Neural progenitor cell (in vitro differentiated cells): ENCODE data around the gene CCDC183. TPM values are rescaled to one million over a fixed set of nuclear protein-coding genes. Genes with fewer than 3 reads are reported as not detected.

Source experiments
- DNase-seq: peaks from one replicate; pipeline ENCODE4 v3.0.0-alpha.2; 2016; ENCODE audit warnings: low spot score
- H2AFZ ChIP-seq: fragments of 200-600 bp; sonication (generic); replicated peaks from 2 replicates; pipeline ENCODE4 v1.6.1; 2016; ENCODE audit warnings: antibody characterized with exemption
- H3F3A ChIP-seq: fragments of 200-600 bp; sonication (generic); 2 replicates; pipeline ENCODE4 v1.6.1; 2016; ENCODE audit warnings: antibody characterized with exemption, low read depth
- H3K27ac ChIP-seq: fragments of 200-600 bp; sonication (generic); 2 replicates; pipeline ENCODE4 v1.5.1; 2016; ENCODE audit warnings: mild to moderate bottlenecking
- H3K27me3 ChIP-seq: fragments of 200-600 bp; sonication (generic); 2 replicates; pipeline ENCODE4 v1.6.1; 2016; ENCODE audit warnings: mild to moderate bottlenecking, moderate library complexity
- H3K36me3 ChIP-seq: fragments of 200-600 bp; sonication (generic); 2 replicates; pipeline ENCODE4 v1.5.1; 2016
- H3K4me1 ChIP-seq: fragments of 200-600 bp; sonication (generic); 2 replicates; pipeline ENCODE4 v1.6.1; 2016; ENCODE audit warnings: mixed run types
- H3K4me2 ChIP-seq: fragments of 200-600 bp; sonication (generic); 2 replicates; pipeline ENCODE4 v1.6.1; 2016
- H3K4me3 ChIP-seq: fragments of 200-600 bp; sonication (generic); 2 replicates; pipeline ENCODE4 v1.5.1; 2016
- H3K79me2 ChIP-seq: fragments of 200-600 bp; sonication (generic); 2 replicates; pipeline ENCODE4 v1.6.1; 2016; ENCODE audit warnings: low read depth
- H3K9ac ChIP-seq: fragments of 200-600 bp; sonication (generic); 2 replicates; pipeline ENCODE4 v1.6.1; 2016
- H3K9me3 ChIP-seq: fragments of 200-600 bp; sonication (generic); 2 replicates; pipeline ENCODE4 v1.5.1; 2016; ENCODE audit warnings: low read depth
- H4K20me1 ChIP-seq: fragments of 200-600 bp; sonication (generic); 2 replicates; pipeline ENCODE4 v1.6.1; 2016; ENCODE audit warnings: low read depth
- H3K27ac Mint-ChIP-seq: 3 replicates; pipeline ENCODE4 v1.8.0; 2021; ENCODE audit warnings: mixed read lengths
- H3K27me3 Mint-ChIP-seq: 2 replicates; pipeline ENCODE4 v1.8.0; 2022; ENCODE audit warnings: low read depth, mild to moderate bottlenecking, inconsistent platforms, moderate library complexity, mixed read lengths; ENCODE audit not compliant: insufficient read depth
- H3K36me3 Mint-ChIP-seq: 3 replicates; pipeline ENCODE4 v1.8.0; 2021; ENCODE audit warnings: mixed read lengths
- H3K4me1 Mint-ChIP-seq: 3 replicates; pipeline ENCODE4 v1.8.0; 2021; ENCODE audit warnings: mixed read lengths
- H3K4me3 Mint-ChIP-seq: 3 replicates; pipeline ENCODE4 v1.8.0; 2021; ENCODE audit warnings: mild to moderate bottlenecking, moderate library complexity, mixed read lengths
- H3K9me3 Mint-ChIP-seq: 3 replicates; pipeline ENCODE4 v1.8.0; 2020; ENCODE audit warnings: mixed read lengths
- EZH2 ChIP-seq: fragments of 200-600 bp; sonication (generic); IDR thresholded peaks from 2 replicates; pipeline ENCODE4 v1.6.1; 2017; ENCODE audit warnings: antibody characterized with exemption, mild to moderate bottlenecking, moderate library complexity
- EZH2phosphoT487 ChIP-seq: fragments of 200-600 bp; sonication (generic); IDR thresholded peaks from 2 replicates; pipeline ENCODE4 v1.6.1; 2017; ENCODE audit warnings: antibody characterized with exemption
- total RNA-seq: library from RNA; depleted of rRNA; stranded (reverse); fragments of >200 nt; gene quantifications from 2 replicates; pipeline ENCODE4 v1.2.3, GENCODE V29; 2015; ENCODE audit warnings: low replicate concordance
- TF ChIP-seq, protein P1 (sequence below): fragments of 200-600 bp; sonication (generic); IDR thresholded peaks from 2 replicates; pipeline ENCODE4 v1.5.1; 2017; ENCODE audit warnings: antibody characterized with exemption, mild to moderate bottlenecking

The CCDC183 gene
- total RNA-seq, 1 donor from 2014 or later = 0.84 TPM

DNA sequence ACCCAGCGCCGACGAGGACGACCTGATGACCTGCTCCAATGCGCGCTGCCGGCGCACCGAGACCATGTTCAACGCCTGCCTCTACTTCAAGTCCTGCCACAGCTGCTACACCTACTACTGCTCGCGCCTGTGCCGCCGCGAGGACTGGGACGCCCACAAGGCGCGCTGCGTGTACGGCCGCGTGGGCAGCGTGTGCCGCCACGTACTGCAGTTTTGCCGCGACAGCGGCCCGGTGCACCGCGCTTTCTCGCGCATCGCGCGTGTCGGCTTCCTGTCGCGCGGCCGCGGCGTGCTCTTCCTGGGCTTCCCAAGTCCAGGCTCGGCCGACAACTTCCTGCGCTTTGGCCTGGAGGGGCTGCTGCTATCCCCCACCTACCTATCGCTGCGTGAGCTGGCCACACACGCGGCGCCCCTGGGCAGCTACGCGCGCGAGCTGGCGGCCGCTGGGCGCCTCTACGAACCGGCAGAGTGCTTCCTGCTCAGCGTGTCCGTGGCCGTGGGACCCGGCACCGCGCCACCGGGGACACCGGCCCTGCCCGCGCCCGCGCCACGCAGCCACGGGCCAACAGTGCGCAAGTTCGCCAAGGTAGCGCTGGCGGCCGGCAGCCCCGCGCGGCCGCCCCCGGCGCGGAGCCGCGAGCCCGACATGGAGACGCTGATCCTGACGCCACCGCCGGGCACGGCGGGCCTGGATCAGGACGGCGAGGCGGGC, 50.4 kb downstream of the CCDC183 start:
- Mint-ChIP-seq H3K9me3 (no peaks in the 10 kb centered on the region), H3K4me3 (peak overlapping the region; percentile 65)
- peak overlapping the region; percentile 90 for H3K4me2 ChIP-seq

DNA sequence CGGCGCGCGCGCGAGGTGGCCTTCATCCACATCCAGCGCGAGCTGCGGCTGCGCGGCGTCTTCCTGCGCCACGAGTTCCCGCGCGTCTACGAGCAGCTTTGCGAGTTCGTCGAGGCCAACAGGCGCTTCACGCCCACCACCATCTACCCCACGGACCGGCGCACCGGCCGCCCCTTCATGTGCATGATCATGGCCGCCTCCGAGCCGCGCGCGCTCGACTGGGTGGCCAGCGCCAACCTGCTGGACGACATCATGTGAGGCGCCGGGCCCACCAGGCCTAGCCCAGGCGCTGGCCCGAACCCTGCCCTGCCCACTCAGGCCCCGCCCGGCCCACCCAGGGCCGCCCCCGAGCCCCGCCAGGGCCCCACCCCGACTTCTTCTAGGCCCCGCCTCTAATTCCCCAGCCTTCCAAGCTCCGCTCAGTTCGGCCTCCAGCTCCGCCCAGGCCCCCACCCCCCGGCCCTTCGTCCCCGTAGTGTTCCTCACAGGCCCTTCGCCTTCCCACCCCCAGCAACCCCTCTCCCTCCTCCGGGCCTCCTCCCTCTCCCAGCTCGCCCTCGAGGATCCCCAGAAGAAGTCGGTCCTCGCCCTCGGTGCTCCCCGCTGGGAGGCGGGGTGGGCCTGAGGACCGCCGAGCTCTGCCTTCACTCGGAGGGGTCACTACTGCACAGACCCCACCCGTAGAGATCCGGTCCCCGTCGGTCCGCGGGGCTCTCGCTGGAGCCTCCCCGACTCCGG, 51.1 kb downstream of the CCDC183 start:
- Histone ChIP-seq H3K79me2 (peaks cover 8% of the 10 kb centered on the region), H3K4me1 (peaks cover 5% of the 10 kb centered on the region), H4K20me1 (peaks cover 27% of the 10 kb centered on the region), H3K4me3 (peak overlapping the region; percentile 68), H3K9ac (no peak overlapping the region), H3K27me3 (peaks cover 20% of the 10 kb centered on the region), H3K4me2 (peak overlapping the region; percentile 90), H3K9me3 (no peaks in the 10 kb centered on the region), H3K36me3 (no peaks in the 10 kb centered on the region), H2AFZ (no peak overlapping the region), H3F3A (peaks cover 20% of the 10 kb centered on the region), H3K27ac (no peak overlapping the region)
- H3K36me3 Mint-ChIP-seq = no peaks in the 10 kb centered on the region
- H3K9me3 Mint-ChIP-seq = no peaks in the 10 kb centered on the region
- peak; percentile 86 for DNase-seq
- H3K4me1 Mint-ChIP-seq = peaks cover 5% of the 10 kb centered on the region
- peaks cover 21% of the 10 kb centered on the region for H3K27me3 Mint-ChIP-seq
- peak overlapping the region; percentile 94 for H3K4me3 Mint-ChIP-seq
- no peak overlapping the region for H3K27ac Mint-ChIP-seq
- TF ChIP-seq EZH2phosphoT487 (peak; percentile 21), EZH2 (peak; percentile 25)
- TF ChIP-seq, protein P1, sequence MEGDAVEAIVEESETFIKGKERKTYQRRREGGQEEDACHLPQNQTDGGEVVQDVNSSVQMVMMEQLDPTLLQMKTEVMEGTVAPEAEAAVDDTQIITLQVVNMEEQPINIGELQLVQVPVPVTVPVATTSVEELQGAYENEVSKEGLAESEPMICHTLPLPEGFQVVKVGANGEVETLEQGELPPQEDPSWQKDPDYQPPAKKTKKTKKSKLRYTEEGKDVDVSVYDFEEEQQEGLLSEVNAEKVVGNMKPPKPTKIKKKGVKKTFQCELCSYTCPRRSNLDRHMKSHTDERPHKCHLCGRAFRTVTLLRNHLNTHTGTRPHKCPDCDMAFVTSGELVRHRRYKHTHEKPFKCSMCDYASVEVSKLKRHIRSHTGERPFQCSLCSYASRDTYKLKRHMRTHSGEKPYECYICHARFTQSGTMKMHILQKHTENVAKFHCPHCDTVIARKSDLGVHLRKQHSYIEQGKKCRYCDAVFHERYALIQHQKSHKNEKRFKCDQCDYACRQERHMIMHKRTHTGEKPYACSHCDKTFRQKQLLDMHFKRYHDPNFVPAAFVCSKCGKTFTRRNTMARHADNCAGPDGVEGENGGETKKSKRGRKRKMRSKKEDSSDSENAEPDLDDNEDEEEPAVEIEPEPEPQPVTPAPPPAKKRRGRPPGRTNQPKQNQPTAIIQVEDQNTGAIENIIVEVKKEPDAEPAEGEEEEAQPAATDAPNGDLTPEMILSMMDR = no peak

More for the DNA sequence above, 50.4 kb downstream of the CCDC183 start:
- H4K20me1 ChIP-seq = peaks cover 35% of the 10 kb centered on the region
- H3K36me3 Mint-ChIP-seq = no peaks in the 10 kb centered on the region
- no peak overlapping the region for H2AFZ ChIP-seq
- no peak for DNase-seq
- H3F3A ChIP-seq = peaks cover 24% of the 10 kb centered on the region
- H3K27me3 ChIP-seq = peaks cover 20% of the 10 kb centered on the region
- H3K27ac ChIP-seq = no peak overlapping the region
- peaks cover 20% of the 10 kb centered on the region for H3K27me3 Mint-ChIP-seq
- peak overlapping the region; percentile 68 for H3K4me3 ChIP-seq
- peaks cover 10% of the 10 kb centered on the region for H3K4me1 Mint-ChIP-seq
- TF ChIP-seq, protein P1 = no peak
- TF ChIP-seq EZH2phosphoT487 = peak; percentile 22
- TF ChIP-seq EZH2 = peak; percentile 74
- H3K4me1 ChIP-seq = peaks cover 11% of the 10 kb centered on the region
- H3K9me3 ChIP-seq = no peaks in the 10 kb centered on the region
- H3K27ac Mint-ChIP-seq = no peak overlapping the region
- no peak overlapping the region for H3K9ac ChIP-seq
- peaks cover 8% of the 10 kb centered on the region for H3K79me2 ChIP-seq
- H3K36me3 ChIP-seq = no peaks in the 10 kb centered on the region

DNA sequence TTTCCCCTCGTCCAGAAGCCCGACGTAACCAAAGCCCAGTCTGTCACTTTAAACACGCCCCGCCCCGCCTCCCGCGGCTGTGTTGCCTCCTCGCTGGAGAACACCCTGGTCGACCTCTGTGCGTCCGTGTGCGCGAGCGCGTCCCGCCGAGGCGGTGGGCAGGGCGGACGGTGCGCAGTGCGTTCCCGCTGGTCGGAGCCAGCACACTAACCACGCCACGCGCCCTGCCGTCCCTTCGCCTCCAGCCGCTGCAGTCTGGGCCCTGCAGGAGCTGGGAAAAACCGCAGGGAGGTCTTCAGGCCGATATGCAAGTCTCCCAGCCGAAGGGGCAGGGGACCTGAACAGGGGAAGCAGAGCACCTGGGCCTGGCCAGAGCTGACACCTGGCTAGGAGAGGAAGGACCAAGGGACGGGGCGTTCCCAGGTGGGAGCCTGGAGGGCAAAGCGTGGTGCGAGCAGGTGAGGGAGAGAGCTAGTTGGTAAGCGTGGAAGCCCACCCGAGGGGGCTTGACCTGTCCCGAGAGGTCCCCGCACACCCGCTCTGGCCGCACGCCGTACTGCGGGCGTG, 51.8 kb downstream of the CCDC183 start:
- no peaks in the 10 kb centered on the region for H3K36me3 Mint-ChIP-seq
- no peaks in the 10 kb centered on the region for H3K9me3 ChIP-seq
- peaks cover 21% of the 10 kb centered on the region for H3K27me3 Mint-ChIP-seq
- no peaks in the 10 kb centered on the region for H3K36me3 ChIP-seq
- peaks cover 24% of the 10 kb centered on the region for H4K20me1 ChIP-seq
- H3K79me2 ChIP-seq = peaks cover 8% of the 10 kb centered on the region
- peak overlapping the region; percentile 94 for H3K4me3 Mint-ChIP-seq
- H3K4me1 ChIP-seq = peaks cover 5% of the 10 kb centered on the region
- H3K27me3 ChIP-seq = peaks cover 20% of the 10 kb centered on the region
- peaks cover 3% of the 10 kb centered on the region for H3K4me1 Mint-ChIP-seq
- H3K27ac ChIP-seq = no peak overlapping the region
- H3K27ac Mint-ChIP-seq = peak overlapping the region; percentile 82
- DNase-seq = peak; percentile 91
- H3K9ac ChIP-seq = no peak overlapping the region
- H3K4me2 ChIP-seq = peak overlapping the region; percentile 90
- no peaks in the 10 kb centered on the region for H3K9me3 Mint-ChIP-seq
- TF ChIP-seq EZH2phosphoT487 = no peak
- TF ChIP-seq EZH2 = no peak
- TF ChIP-seq, protein P1 = no peak
- H2AFZ ChIP-seq = no peak overlapping the region
- H3F3A ChIP-seq = peaks cover 20% of the 10 kb centered on the region
- peak overlapping the region; percentile 68 for H3K4me3 ChIP-seq
